Liver (tissue), 9 donors: ENCODE data around the gene FGF12. TPM values are rescaled to one million over a fixed set of nuclear protein-coding genes. Genes with fewer than 3 reads are reported as not detected.
"Not testable (repeated sequence)": the region's sequence is repeated elsewhere in the genome, so short reads cannot be mapped to it uniquely, and the experiment has no call there.

Source experiments
- DNase-seq: peaks from one replicate; pipeline ENCODE4 v3.0.0-alpha.2; 2017; ENCODE audit warnings: low spot score
- H3K27ac ChIP-seq, 2 donors: one replicate each; pipeline ENCODE4 v1.7.0; 2013; ENCODE audit warnings: inconsistent platforms in 2 of 2, low read length in 2 of 2, control low read depth in 1 of 2, low read depth in 1 of 2, mild to moderate bottlenecking in 1 of 2
- H3K27me3 ChIP-seq, 4 donors: one replicate each; pipeline versions ENCODE4 v1.6.1 to v1.7.0; 2013; ENCODE audit warnings: low read length in 3 of 4, inconsistent platforms in 1 of 4, mild to moderate bottlenecking in 1 of 4, moderate library complexity in 1 of 4; ENCODE audit not compliant: control insufficient read depth in 4 of 4, insufficient read depth in 4 of 4
- H3K36me3 ChIP-seq, 4 donors: one replicate each; pipeline versions ENCODE4 v1.6.1 to v1.7.0; 2013; ENCODE audit warnings: low read length in 3 of 4, mild to moderate bottlenecking in 3 of 4, low read depth in 1 of 4, moderate library complexity in 1 of 4; ENCODE audit not compliant: control insufficient read depth in 4 of 4, insufficient read depth in 3 of 4
- H3K4me1 ChIP-seq, 4 donors: one replicate each; pipeline versions ENCODE4 v1.6.1 to v1.7.0; 2013; ENCODE audit warnings: low read length in 3 of 4, mild to moderate bottlenecking in 3 of 4, moderate library complexity in 1 of 4; ENCODE audit not compliant: control insufficient read depth in 4 of 4, insufficient read depth in 4 of 4
- H3K4me3 ChIP-seq, 3 donors: one replicate each; pipeline versions ENCODE4 v1.6.1 to v1.7.0; 2013; ENCODE audit warnings: low read length in 3 of 3, control low read depth in 1 of 3, low read depth in 1 of 3, mild to moderate bottlenecking in 1 of 3
- H3K9ac ChIP-seq, 2 donors: one replicate each; pipeline ENCODE4 v1.7.0; 2013; ENCODE audit warnings: low read length in 2 of 2, mild to moderate bottlenecking in 2 of 2, moderate library complexity in 2 of 2, control low read depth in 1 of 2, low read depth in 1 of 2
- H3K9me3 ChIP-seq, 4 donors: one replicate each; pipeline versions ENCODE4 v1.6.1 to v1.7.0; 2013; ENCODE audit warnings: low read length in 3 of 4; ENCODE audit not compliant: control insufficient read depth in 4 of 4
- CTCF ChIP-seq: fragments of 150-350 bp; IDR thresholded peaks from 2 replicates; pipeline ENCODE4 v1.5.1; 2017; ENCODE audit warnings: improper control_type of control experiment, low read depth, low read length; ENCODE audit not compliant: missing input control
- FOXA2 ChIP-seq: IDR thresholded peaks from 2 replicates; pipeline ENCODE4 v1.6.1; 2016; ENCODE audit warnings: antibody characterized with exemption
- GABPA ChIP-seq, 2 donors: IDR thresholded peaks in 1 of 2; conservative IDR thresholded peaks in 1 of 2; 2 replicates each; pipeline ENCODE4 v1.6.1; 2016; ENCODE audit warnings: antibody characterized with exemption in 2 of 2, mild to moderate bottlenecking in 1 of 2, moderate library complexity in 1 of 2
- HNF4A ChIP-seq, 2 donors: conservative IDR thresholded peaks; 2 replicates each; pipeline ENCODE4 v1.6.1; 2016; ENCODE audit warnings: antibody characterized with exemption in 2 of 2, mild to moderate bottlenecking in 2 of 2
- HNF4G ChIP-seq: IDR thresholded peaks from 2 replicates; pipeline ENCODE4 v1.6.1; 2016; ENCODE audit warnings: antibody characterized with exemption
- JUND ChIP-seq, 2 donors: IDR thresholded peaks; 2 replicates each; pipeline ENCODE4 v1.6.1; 2016; ENCODE audit warnings: antibody characterized with exemption in 2 of 2
- RAD21 ChIP-seq, 2 donors: IDR thresholded peaks; 2 replicates each; pipeline ENCODE4 v1.6.1; 2016; ENCODE audit warnings: antibody characterized with exemption in 2 of 2, mild to moderate bottlenecking in 2 of 2
- SP1 ChIP-seq: IDR thresholded peaks from 2 replicates; pipeline ENCODE4 v1.6.1; 2018; ENCODE audit warnings: antibody characterized with exemption, mild to moderate bottlenecking
- ZBTB33 ChIP-seq: IDR thresholded peaks from 2 replicates; pipeline ENCODE4 v1.6.1; 2016; ENCODE audit warnings: antibody characterized with exemption
- WGBS: extraction: QIAGEN DNeasy Blood & Tissue Kit; methylation state at CpG from one replicate; pipeline ENCODE4 v1.1.7; 2013; 5-methylcytosine and 5-hydroxymethylcytosine counted together
- polyA plus RNA-seq, 2 donors: library from polyadenylated mRNA; stranded (reverse) in 1 of 2; unstranded in 1 of 2; fragments of 200-250 nt in 1 of 2; fragments of >200 nt in 1 of 2; fragmentation: Nextera tagmentation in 1 of 2; extraction: Ambion mirVana in 1 of 2; gene quantifications; one replicate each; pipeline versions ENCODE4 v1.2.1 to v1.2.3, GENCODE V29; 2013 to 2015
- total RNA-seq, 2 donors: library from RNA; depleted of rRNA; stranded (reverse); fragments of >200 nt; gene quantifications; one replicate each; pipeline ENCODE4 v1.2.3, GENCODE V29; 2014
- TF ChIP-seq, protein P1 (sequence below): IDR thresholded peaks from 2 replicates; pipeline ENCODE4 v1.6.1; 2016; ENCODE audit warnings: antibody characterized with exemption, mild to moderate bottlenecking
- donor health status: healthy.
- donor health status: healthy.
- donor health status: healthy.
- donor health status: healthy.
- donor health status: healthy.

Gene FGF12
- under 1 TPM; 0.14 to 0.59 TPM for total RNA-seq
- polyA plus RNA-seq, result under 1 TPM; 0.11 to 0.24 TPM

DNA sequence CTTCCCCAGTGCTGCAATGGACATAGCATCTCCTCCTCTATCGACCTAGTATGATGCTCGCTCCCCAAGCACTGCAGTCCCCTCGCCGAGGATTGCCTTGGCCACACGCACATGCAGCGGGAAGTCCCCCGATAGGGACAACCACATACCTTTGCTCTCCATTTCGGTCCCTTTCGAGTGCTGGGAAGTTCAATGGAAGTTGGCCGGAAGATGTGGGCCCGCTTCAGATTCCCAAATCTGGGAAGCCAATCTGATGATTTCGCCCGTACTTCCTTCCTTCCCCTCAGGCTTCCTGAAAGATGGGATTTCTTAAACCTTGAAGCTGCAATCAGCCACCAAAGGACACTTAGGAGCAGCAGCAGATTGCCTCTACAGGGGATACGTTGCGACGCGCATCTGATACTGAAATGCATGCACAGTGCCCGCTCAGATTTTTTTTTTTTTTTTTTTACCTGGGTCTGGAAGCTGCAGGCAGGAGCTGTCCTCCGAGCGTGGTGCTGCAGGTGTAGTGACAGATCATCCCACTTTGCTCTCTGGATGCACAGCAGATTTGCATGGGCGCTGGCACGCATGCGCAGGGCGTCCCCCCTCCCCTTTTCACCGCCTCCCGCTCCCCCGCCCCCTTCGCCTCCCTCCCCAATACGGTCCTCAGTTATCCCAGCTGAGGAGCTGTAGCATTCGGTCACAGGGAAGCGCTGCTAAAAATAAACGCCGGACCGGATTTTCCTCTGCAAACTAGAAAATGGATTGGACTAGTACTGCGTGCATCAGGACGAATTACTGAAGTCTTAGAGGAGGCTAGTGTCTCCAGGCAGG lies at the start of gene FGF12:
TSS of gene FGF12 (minus strand) at position 510 of the 816 bp plus-strand sequence.
- TF ChIP-seq, protein P1, sequence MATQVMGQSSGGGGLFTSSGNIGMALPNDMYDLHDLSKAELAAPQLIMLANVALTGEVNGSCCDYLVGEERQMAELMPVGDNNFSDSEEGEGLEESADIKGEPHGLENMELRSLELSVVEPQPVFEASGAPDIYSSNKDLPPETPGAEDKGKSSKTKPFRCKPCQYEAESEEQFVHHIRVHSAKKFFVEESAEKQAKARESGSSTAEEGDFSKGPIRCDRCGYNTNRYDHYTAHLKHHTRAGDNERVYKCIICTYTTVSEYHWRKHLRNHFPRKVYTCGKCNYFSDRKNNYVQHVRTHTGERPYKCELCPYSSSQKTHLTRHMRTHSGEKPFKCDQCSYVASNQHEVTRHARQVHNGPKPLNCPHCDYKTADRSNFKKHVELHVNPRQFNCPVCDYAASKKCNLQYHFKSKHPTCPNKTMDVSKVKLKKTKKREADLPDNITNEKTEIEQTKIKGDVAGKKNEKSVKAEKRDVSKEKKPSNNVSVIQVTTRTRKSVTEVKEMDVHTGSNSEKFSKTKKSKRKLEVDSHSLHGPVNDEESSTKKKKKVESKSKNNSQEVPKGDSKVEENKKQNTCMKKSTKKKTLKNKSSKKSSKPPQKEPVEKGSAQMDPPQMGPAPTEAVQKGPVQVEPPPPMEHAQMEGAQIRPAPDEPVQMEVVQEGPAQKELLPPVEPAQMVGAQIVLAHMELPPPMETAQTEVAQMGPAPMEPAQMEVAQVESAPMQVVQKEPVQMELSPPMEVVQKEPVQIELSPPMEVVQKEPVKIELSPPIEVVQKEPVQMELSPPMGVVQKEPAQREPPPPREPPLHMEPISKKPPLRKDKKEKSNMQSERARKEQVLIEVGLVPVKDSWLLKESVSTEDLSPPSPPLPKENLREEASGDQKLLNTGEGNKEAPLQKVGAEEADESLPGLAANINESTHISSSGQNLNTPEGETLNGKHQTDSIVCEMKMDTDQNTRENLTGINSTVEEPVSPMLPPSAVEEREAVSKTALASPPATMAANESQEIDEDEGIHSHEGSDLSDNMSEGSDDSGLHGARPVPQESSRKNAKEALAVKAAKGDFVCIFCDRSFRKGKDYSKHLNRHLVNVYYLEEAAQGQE, result peak; percentile 97
- TF ChIP-seq RAD21 (IDR thresholded peaks at IDR 0.05) (no peak), SP1 (no peak), JUND (IDR thresholded peaks at IDR 0.05) (no peak), FOXA2 (no peak), HNF4A (conservative IDR thresholded peaks at IDR 0.05) (no peak), GABPA (IDR thresholded peaks at IDR 0.05 in 1 of 2, conservative IDR thresholded peaks at IDR 0.05 in 1 of 2) (no peak)
- DNase-seq, result no peak
- Histone ChIP-seq H3K27ac (no peak within 1 kb of the TSS), H3K36me3 (no peaks in the 10 kb centered on the region), H3K9me3 (no peaks in the 10 kb centered on the region), H3K4me1 (peaks cover 0 to 2% (median 0%) of the 10 kb centered on the region in 4 donors), H3K27me3 (peaks cover 0 to 9% (median under 1%) of the 10 kb centered on the region in 4 donors), H3K9ac (no peak within 1 kb of the TSS), H3K4me3 (peak within 1 kb of the TSS in 1 of 3 donors; percentile 3)
- 5% methylated on average over 36 of the region's 36 CpGs for WGBS

GRCh38 chr3:192774341-192774740 lies 47.0 kb upstream of the FGF12 start:
- H3K36me3 ChIP-seq, H3K27me3 ChIP-seq, H3K9me3 ChIP-seq, H3K27ac ChIP-seq, H3K4me3 ChIP-seq, H3K4me1 ChIP-seq, H3K9ac ChIP-seq, DNase-seq: not testable (repeated sequence)
- 73% methylated on average over 4 of the region's 4 CpGs for WGBS

DNA sequence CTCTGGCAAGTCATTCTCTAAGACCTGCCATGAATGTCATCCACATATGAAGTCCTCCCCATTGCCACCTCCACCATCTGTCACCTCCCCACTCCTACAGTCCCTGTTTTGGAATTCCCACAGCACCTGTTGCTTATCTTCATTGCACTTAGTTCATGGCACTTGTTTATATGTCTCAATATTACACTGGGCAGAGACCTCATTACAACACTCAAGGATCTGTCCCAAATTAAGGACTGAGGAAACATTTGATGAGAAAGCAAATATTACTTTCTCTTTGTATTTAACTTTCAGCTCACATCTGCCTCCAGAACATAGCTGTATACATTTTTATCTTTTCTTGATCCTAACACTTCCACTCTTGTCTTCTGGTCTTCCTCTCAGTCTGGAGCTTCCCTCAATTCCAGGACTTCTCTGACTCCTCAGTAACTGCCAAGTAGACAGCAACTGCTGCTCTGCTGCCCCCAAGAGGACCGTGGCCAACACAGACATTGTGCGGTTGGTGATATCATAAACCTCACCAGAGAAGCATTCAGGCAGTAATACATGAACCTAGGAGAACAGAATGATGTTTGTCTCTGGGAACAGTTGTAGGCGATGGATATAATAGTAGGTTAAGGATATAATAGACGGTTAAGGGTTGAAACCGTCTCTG lies 45.0 kb upstream of the FGF12 start:
- Histone ChIP-seq H3K9ac (no peak overlapping the region), H3K36me3 (no peaks in the 10 kb centered on the region), H3K27ac (no peak overlapping the region), H3K9me3 (peaks cover 0 to 7% (median 2%) of the 10 kb centered on the region in 4 donors), H3K4me3 (no peak overlapping the region), H3K27me3 (no peaks in the 10 kb centered on the region), H3K4me1 (no peaks in the 10 kb centered on the region)
- no peak for DNase-seq
- 37% methylated on average over 5 of the region's 5 CpGs for WGBS
- peak in 1 of 2 donors; percentile 16 for TF ChIP-seq JUND (IDR thresholded peaks at IDR 0.05)
- peak; percentile 92 to 95 for TF ChIP-seq RAD21 (IDR thresholded peaks at IDR 0.05)
- no peak for TF ChIP-seq ZBTB33
- TF ChIP-seq CTCF, result peak; percentile 65
- TF ChIP-seq HNF4G, result no peak
